SH-SY5Y (cell line): Measurements from ENCODE around the gene HOXA10.

Experiments
- GATA2 ChIP-seq: IDR thresholded peaks from 2 replicates; pipeline ENCODE4 v1.6.1; 2011; ENCODE audit warnings: mild to moderate bottlenecking, low read depth, low read length
- GATA3 ChIP-seq: IDR thresholded peaks from 2 replicates; pipeline ENCODE4 v1.6.1; 2011; ENCODE audit warnings: low read depth, mild to moderate bottlenecking, low read length, moderate library complexity

The HOXA10 gene

DNA sequence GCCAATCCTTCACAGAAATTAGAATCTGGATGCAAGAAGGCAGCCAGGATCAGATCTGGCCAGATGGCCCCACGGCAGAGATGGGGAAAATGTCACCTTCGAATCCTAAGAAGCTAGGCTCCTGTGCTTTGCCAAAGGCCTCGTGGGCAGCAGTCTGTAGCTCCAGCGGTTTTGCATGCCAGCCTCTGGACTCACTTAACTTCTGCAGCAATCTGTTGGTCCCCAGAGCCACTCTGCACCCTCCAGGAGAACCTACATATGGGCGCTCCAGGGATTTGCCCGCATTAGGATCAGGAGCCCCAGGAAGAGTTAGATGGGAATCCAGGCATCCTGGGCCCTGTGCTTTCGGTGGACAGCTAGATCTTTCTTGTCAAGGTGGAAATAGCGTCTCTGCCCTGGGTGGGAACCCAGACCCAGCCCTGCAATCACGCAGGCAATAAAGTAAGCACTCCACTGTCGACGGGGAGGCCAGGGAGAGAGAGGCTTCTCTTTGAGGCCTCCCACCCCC lies 35.9 kb upstream of the HOXA10 start:
- TF ChIP-seq GATA3 (no peak), GATA2 (no peak)

DNA sequence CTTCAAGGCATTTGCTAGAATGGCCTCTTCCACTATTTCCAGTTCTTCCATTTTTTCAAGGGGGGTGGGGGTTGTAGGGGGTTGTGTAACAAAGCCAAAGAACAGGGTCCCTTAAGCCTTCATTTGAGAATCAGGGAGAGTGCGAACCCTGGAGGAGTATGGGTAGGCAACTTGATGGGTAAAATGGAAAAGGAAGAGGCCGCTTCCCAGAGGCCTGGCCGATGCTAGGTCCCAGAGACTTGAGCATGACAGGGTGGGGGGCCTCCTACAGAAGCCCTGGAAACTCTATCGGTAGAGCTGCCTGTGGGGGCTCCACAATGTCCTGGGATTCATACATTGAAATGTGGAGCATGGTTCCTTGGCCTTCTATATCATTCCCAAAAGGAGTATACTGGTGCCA lies 34.9 kb upstream of the HOXA10 start:
- TF ChIP-seq GATA2 (no peak), GATA3 (no peak)

DNA sequence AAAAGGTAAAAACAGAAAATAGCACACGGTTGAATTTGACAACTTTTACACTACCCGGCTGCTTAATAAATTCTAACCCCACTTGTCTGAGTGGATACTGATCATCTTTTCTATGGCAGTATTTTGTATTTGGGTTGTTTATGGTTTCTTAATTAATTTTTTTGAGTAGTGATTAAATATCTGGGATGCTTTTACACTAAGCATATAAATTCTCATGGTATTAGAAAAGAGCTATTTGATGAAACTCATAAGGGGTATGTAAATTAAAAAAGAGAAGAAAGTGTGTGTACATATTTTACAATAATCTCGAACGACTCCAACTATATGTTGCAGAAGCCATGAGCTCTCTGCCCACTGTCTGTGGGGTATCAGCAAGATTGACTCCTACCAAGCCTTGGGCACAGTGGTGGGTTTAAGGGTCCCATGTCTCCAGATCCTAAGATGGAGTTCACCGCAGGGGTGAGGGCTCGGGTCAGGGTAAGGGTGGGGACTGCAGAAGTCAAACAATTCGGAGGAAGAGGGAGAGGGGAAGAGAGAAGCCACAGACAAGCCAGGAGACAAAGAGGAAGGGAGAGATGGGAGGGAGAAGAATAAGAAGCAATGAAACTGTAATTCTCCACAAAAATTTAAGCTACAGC lies 33.3 kb upstream of the HOXA10 start:
- no peak for TF ChIP-seq GATA2
- no peak for TF ChIP-seq GATA3

DNA sequence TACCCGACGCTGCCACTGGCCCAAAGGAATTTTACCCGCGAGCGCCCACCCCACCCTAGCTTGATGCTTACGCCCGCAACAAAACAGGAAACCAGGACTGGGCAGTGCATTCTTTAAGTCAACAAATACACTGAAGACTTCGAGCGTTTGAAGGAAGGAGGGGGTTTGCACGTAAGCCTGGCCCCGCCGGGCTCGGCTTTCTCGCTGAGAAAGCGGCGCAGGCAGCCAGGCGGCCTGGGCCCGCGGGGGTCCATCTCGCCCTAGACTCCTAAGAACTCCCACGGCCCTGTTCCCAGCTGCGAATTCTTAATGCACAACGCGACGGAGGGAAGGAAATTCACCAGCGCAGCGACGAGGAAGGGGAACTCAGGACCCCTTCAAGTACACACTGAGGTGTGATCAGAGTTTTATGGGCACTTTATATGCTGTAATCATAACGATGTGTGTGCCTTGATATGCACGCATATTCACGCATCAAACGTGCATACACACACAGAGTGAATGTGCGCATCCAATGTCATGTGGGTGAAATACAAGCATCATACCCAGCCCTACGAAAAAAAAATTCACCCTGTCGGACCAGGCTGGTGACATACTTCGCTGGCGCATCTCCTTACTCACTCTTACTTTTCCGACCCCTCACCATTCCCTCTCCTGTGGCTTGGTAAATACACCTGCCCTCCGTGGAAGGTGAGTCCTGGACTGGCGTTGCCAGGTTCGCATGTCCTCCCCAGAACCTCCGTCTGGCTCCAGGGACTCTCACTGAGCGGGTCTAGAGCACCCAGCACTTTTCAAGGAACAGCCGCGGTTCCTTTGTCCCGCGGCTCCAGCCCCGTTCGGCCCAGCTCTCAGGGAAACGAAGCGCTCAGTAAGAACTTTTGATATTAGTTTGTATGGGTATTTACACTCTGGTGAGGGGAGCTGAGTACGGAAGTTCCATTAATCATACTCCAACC lies 31.5 kb upstream of the HOXA10 start:
- no peak for TF ChIP-seq GATA2
- TF ChIP-seq GATA3, result no peak

DNA sequence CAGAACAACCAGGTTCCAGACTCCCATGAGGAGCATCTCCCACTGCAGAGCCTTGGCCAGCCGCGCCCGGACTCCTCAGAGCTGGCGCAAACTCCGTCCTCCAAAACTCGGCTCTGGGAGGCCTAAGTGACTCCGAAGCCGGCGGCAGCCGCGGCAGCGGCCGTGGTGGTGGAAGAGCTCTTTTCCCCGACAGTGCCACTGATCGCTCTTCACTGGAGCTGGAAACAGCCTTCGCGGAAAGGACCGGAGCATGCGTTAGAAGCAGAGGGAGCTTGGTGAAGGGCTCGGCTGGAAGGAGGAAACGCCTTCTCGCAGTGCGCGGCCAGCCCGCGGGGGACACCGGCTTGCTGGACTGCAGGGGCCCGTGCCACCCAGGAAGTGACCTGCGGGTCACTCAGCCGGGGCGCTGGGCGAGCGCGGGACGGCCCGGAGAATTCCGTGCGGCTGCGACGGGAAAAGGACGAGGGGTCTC lies 30.8 kb upstream of the HOXA10 start:
- TF ChIP-seq GATA3 (no peak), GATA2 (no peak)

DNA sequence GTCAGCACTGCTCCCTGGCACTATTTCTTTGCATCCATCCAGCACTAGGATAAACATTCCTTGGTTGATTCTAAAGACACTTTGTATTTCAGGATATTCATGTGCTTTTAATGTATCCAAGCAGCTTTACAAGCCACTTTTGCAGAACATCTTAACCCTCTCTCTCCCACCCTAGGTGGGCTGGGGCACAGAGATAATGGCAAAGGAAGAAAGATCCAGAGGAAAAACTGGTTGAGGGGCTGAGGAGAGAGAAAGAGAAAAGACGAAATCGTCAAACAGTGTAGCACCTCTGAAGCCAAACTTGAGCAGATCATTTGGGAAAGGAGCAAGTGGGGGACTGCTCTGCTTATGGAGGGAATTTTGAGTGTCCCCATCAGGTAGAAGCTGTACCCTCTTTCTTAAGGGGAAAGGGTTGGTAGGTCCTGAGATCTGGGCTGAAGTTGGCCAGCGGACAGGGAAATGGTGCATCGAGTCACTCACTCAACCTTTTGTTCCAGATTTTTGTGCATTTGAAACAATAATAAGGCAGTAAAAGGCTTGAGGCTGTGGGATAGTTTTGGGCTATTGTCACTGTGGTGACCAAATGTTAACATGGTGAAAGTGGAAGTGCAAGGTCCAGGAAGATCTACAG lies 30.0 kb upstream of the HOXA10 start:
- TF ChIP-seq GATA2 (no peak), GATA3 (no peak)

DNA sequence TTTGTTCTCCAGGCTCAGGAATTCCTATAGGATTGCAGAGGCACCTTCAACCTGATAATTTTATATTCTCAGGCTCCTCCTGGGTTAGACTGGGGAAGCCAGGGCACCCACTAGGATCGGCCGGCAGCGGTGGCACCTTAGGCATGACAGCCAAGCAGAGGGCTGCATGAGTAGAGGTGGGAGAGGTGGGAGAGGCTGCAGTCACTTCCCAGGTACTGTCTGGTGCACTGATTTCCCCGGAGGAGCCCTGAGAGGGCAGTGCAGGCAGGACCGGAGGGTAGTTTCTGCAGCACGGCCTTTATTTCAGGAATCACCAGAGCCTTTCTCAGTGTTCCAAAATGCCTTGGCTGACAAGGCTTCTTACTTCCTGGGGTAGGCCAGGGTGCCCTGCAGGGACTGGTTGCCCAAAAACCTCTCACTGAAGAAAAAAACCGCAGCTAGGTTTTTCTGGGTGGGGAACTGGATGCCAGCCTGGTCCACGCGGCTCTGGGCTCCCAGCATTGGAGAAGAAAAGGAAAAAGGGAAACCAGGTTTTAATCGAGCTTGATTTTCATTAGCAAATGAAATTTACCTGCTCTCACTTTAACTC lies 29.3 kb upstream of the HOXA10 start:
- TF ChIP-seq GATA2 (no peak), GATA3 (no peak)

DNA sequence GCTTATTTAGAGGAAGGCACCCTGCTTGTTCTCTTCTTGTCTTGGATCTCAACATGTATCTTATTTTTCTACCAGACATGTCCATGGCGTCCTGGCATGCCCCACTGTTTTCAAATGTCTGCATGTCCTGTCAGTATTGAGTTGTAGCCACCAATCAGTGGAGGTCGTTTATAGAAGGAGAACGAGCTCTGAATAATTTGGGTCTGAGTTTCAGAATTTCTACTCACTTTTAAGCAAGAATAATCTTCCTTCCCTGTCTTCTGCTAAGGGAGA lies 28.7 kb upstream of the HOXA10 start:
- no peak for TF ChIP-seq GATA3
- no peak for TF ChIP-seq GATA2

DNA sequence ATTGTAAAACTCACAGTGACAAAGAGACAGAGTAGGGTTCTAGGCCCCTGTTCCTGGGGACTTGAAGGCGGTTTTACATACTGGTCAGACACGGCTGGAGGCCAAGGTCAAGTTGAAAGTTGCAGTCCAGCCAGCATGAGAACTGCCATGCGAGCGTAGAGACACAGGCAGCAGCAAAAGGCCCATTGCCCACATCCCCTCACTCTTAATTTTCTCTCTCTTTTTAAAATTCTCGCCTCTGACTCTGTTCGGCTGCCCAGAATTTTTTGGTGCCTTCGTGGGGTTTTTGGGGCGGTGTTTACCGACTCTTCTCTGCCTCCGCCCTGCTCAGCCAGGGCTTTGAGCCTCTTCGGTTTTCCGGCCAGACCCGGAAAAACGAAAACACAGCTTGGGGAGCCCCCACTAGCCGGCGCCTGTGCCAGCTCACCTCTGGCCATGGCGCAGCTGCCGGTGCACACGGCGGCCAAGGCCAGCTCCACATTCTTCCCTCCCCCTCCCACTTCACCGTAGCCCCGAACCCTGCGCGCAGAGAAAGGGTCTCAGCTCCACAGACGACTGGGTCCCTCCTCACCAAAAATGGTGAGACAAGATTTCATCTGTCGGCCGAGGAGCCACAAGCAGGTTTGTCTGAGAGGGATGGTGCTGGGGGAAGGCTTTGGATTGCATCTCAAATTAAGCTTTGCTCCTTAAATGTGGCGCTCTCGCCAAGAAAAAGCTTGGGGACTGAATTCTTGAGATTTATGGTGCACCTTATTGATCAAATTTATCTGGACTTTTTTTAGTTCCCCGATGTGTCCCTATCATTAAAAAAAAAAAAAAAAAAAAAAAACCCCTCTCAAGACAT lies 28.1 kb upstream of the HOXA10 start:
- TF ChIP-seq GATA2 (no peak), GATA3 (no peak)

DNA sequence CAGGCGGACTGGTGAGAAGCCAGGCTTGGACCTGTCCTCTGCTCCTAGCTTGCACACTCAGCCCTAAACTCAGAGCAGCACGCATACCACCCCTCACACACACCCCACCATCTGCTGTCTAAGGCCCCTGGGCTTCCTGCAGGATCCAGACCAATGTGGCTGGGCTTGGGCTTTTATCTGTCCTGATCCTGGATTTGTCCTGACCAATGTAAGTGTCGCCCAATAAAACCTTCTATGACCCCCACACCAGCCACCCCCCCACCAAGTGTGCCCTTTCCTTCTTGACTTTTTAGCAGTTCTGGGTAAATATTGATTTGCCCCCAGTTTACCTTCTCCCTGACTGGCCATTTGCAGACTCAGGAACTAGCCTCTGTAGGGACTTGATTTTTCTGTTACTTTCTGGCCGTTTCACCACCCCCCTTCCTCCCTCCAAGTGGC lies 27.5 kb upstream of the HOXA10 start:
- TF ChIP-seq GATA3 (no peak), GATA2 (no peak)

DNA sequence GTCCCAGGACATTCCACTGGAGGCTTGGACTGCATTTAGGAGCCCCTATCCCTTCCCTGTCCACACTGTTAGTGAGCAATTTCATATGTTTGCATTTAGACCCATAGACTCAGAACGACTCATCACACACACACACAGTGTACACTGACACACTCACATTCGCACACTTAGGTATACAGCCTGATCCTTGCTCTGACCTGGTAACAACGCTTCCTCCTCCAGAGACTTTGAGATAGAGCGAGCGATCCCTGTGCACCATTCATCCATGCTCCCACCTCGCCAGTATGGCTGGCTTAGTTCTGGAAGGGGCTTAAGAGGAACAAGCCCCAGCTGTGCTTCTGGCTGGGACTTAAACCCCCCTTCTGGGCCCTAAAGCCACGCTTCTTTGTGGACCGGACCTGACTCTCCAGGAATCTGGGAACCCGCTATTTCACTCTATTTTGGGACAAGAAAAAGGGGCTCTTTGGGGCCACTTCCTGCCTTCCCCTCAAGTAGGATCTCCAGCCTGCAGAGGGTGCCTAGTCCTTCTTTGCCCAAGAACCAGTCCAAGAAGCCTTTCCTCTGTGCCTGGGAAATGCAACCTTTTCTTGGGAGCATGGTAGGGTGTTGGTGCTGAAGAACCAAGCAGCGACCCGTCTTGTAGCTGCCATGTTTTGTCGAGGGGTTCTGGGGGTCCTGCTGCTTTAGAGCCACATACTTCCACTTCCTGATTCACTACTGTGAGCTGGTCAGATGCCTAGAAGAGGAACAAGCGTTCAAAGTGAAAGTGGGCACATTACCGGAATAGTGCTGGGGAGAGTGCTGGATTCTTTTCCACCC lies 26.9 kb upstream of the HOXA10 start:
- TF ChIP-seq GATA2 (no peak), GATA3 (no peak)

DNA sequence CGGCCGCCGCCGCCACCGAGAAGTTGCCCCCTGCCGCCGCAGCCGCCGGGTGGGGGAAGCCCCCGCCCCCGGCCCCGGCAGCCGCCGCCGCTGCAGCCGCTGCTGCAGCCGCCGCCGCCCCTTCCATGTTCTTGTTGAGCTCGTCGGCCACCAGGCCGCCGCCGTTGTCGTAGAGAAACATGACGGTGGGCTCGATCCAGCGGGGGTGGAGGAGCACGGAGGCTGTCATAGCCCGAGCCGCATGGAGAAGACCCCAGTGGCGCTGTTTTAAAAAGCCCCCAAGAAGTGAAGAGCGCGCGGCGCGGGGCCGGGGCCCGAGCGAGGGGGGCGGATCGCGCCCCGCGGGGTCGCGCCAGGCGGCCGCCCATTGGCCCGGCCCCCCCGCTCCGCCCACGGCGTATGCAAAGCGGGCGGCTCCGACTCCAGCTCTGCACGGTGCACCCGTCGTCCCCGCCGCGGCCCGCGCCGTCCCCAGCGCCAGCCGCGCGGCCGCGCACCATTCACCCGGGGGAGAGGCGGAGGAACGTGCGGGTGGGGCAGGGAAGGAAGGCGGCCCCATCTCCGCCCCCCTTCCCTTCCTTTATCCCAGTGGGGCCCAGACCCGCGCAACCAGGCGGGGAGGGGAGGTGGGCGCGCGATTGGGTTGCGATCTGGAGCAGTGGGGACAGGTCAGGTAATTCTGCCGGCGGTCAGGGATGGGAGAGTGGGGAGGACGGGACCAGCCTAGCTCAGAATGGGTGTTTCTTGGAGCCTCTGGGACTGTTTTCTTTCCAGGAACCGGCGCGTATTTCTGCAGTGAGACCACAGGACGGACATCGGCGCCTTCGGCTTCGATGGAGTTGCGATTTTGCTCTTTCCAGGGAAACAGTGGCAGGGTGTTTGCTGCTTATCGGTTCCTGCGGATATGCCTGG lies 26.0 kb upstream of the HOXA10 start, which contains the start of gene HOXA13:
Gene HOXA13 (minus strand): TSS at position 243 of the 912 bp plus-strand sequence. CDS start 14 bp downstream, at position 229.
- no peak for TF ChIP-seq GATA3
- TF ChIP-seq GATA2, result no peak
